Stimulated activated CD4-positive, alpha-beta T cell treated with anti-CD3 and anti-CD28 coated beads, TNF-alpha, amount 100 ng/mL, for 1 hour (primary cell): ENCODE measurements around the gene SYNE4.
"Not testable (repeated sequence)": the region's sequence is repeated elsewhere in the genome, so short reads cannot be mapped to it uniquely, and the experiment has no call there.

Experiments used
- DNase-seq, 3 donors: peaks; one replicate each; pipeline ENCODE4 v3.0.0-alpha.2; 2020; ENCODE audit warnings: low read depth in 3 of 3, low spot score in 1 of 3

Gene SYNE4

DNA sequence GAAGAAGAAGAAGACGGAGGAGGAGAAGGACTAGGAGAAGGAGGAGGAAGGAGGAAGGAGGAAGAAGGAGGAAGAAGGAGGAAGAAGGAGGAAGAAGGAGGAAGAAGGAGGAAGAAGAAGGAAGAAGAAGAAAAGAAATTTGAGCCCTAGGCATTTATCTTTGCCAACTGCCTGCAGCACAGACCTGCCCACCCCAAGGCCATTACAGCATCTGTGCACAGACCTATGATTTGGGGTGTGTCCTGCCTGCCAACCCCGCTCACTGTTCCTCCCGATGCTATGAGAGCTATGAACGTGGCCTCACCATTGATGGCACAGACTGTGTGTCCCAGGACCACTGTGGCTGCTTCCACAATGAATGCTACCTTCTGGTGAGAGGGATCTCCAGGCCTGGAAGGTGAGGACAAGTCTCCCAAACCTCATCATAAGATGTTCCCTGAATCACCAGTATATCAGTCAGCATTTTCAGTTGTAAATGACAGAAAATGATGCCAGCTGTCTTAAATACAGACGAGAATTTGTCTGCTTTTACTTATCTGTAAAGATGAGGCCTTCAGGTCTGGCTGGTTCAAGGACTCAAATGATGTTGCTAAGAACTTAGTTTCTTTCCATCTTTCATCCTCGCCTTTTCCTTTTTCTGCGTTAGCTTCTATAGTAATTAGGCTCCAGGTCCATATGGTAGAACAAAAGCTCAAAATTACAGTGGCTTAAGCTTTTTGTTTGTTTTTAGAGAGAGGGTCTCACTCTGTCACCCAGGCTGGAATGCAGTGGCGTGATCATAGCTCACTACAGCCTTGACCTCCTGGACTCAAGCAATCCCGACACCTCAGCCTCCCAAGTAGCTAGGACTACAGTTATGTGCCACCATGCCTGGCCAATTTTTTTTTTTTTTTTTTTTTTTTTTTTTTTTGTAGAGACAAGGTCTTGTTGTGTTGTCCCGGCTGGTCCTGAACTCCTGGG, 17.6 kb downstream of the SYNE4 start:
- DNase-seq: no peak

DNA sequence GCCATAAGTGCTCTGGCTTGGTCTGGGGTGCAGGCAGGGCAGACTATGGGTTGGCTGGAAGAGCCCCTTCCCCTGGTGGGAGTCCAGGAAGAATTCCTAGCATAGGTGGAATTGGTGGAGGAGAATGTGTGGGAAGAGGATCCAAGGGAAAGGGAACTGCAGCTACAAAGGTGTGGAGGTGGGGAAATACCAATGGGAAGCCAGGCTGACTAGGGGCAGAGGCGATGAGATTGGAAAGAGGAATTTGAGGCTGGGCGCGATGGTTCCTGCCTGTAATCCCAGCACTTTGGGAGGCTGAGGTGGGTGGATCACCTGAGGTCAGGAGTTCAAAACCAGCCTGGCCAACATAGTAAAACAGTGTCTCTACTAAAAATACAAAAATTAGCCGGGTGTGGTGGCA, 18.5 kb downstream of the SYNE4 start:
- DNase-seq: no peak

DNA sequence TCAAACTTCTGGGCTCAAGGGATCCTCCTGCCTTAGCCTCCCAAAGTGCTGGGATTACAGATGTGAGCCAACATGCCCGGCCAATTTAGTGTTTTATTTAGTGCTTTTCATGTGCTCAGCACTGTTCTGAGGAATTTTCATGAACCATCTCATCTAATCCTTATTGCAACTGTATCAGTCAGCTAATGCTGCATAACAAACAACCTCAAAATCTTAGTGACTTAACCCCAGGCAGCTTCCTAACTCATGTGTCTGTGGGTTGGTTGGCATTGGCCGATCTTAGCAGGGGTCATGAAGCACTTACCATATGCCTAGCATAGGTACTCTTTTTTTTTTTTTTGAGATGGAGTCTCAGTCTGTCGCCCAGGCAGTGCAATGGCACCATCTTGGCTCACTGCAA, 19.8 kb downstream of the SYNE4 start:
- no peak for DNase-seq

DNA sequence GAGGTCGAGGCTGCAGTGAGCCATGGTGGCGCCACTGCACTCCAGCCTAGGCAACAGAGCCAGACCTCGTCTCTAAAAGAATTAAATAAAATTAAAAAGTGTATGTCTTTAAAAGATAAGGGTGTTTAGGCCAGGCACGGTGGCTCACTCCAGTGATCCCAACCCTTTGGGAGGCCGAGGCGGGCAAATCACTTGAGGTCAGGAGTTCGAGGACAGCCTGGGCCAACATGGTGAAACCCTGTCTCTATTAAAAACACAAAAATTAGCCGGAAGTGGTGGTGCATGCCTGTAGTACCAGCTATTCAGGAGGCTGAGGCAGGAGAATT, 21.1 kb downstream of the SYNE4 start:
- no peak for DNase-seq

DNA sequence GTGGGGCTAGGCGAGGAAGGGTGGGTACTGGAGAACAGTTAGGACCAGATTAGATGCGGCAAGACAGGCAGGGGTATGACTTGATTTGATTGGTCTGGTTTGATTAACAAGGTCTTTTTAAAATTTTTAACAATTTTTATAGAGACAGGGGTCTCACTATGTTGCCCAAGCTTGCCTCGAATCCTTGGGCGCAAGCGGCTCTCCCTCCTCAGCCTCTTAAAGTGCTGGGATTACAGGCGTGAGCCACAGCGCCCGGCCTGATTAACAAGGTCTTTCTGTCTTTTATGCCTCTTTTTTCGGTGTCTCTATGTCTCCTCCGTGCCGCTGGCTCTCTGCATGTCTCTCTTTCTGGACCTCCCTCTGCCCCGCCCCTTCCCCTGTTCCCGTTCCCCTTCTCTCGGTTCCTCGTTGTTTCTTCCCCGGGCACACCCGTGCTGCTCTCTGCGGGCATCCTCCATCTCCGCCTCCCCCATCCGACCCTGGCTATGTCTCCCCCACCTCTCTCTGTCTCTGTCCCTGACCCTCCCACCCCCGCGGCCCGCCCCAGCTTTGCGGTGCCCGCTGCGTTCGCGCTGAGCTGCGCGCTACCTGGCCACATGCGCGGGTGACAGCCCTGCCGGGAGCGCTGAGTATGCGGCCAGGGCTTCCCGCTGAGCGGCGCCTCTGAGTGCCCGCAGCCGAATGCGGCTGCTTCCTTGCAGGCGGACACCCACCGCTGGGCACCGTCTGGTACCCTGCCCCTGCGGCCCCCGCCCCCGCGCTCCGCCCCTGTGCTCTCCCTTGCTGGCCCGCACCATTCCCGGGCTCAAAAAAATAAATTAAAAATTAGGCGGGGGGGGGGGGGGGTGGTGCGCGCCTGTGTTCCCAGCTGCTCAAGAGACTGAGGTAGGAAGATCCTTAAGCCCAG, 21.7 kb downstream of the SYNE4 start:
- no peak for DNase-seq

DNA sequence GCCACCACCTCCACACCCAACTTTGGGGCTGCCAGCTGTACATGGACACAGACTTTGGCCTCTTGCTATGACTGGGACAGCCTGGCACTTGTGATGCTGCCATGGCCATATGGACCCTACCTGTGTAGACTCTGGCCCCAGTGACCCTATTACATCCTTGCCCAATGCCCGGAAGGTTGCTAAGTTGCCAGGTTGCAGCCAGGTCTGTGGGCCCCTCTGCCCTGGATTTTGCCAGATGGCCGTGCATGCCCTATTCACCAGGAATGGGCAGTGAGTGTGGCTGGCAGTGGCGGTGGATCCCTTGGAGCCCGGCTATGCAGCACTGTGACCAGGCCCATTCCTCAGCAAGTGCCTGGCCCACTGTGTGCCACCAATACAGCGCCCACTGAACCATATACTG, 22.5 kb downstream of the SYNE4 start:
- no peak for DNase-seq

DNA sequence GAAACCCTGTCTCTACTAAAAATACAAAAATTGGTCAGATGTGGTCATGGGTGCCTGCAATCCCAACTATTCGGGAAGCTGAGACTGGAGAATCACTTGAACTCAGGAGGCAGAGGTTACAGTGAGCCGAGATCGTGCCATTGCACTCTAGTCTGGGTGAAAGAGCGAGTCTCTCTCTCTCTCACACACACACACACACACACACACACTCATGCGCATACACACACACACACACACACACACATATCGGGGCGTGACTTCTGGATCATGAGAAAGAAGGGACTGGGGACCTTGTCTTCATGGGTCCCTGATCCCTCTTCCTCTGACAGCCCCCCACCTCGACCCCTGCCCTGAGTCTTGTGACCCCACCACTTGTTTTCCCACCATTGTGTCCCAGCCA, 25.4 kb downstream of the SYNE4 start:
- no peak for DNase-seq

DNA sequence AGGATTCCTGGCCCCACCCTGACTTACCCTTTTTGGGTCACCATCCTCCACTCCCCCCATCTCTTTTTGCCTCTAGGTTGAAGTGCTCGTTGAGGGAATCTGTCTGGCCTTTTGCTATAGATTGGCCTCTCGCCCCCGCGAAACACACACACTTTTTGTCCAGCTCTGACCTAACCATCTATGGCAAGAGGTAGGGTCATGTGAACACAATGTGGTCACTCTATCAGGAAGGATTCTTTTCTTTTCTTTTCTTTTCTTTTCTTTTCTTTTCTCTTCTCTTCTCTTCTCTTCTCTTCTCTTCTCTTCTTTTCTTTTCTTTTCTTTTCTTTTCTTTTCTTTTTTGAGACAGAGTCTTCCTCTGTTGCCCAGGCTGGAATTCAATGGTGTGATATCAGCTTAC, 27.6 kb downstream of the SYNE4 start:
- DNase-seq: not testable (repeated sequence)

DNA sequence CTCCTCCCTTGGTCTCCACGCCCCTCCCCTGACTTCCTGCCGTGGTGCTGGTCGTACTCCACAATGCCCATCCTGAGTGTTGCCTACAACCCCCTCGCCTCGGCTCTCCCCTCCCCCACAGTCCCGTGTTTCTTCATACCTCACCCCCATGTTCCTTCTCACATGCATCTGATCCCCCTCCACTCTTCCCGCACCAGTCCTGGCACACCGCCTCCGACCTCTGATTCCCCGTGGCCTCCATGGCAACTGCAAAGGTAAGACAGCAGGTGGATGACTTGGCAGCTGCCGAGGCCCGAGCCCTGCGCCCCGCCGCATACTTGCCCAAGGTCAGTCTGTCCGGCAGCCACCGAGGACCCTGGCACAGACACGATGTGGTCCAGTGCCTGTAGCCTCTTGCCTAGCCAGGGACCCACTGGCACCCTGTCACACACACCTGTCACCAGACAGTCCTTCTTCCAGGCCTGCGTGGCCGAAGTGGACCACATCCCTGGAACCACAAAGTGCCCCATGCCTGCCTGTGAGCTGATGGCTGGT, 29.7 kb downstream of the SYNE4 start:
- DNase-seq: no peak

DNA sequence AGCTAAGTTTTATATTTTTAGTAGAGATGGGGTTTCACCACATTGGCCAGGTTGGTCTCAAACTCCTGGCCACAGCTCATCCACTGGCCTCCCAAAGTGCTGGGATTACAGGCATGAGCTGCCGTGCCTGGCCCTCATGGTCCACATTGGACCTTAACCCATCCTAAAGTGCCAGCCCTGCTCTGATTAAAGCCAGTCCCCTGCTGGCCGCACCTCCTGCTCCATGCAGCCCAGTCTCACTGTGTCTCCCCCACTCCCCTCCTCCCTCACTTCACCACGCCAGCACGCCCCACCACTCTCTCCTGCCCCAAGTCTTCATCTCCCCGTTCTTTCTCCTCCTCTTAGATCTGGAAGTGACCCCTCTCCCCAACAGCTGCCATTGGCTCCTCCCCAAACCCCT, 30.3 kb downstream of the SYNE4 start:
- DNase-seq: no peak

DNA sequence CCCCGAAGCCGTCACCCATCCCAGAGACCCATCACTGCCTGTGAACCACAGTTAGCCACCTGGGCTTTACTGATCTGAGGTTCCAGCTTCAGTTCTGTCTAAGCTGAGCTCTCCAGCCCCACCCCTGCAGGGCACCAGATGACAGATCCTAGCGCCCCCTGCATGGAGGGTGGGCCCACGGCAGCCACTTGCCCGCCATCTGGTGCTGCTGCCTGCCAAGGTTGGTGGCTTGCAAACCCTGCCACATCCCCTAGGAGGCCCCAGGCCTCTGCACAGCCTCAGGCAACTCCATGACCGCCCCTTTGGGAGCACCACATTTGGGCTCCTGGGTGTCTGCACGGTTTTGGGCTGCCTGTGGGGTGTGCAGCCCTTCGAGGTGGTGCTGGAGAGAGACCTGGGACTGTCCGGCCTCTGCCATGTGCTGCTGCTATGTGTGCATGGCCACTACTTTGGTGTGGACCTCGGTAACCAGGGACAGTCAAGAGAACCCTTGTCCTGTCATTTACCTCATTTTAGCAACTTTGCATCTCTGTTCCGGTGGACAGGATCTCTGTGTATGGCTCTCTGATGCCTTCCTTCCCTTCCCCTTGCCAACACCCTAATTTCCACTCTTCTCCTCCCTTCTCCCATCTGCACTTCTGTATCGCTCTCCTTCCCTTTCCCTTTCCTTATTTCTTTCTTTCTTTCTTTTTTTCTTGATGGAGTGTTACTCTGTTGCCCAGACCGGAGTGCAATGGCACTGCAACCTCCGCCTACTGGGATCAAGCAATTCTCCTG, 31.0 kb downstream of the SYNE4 start:
- no peak for DNase-seq

DNA sequence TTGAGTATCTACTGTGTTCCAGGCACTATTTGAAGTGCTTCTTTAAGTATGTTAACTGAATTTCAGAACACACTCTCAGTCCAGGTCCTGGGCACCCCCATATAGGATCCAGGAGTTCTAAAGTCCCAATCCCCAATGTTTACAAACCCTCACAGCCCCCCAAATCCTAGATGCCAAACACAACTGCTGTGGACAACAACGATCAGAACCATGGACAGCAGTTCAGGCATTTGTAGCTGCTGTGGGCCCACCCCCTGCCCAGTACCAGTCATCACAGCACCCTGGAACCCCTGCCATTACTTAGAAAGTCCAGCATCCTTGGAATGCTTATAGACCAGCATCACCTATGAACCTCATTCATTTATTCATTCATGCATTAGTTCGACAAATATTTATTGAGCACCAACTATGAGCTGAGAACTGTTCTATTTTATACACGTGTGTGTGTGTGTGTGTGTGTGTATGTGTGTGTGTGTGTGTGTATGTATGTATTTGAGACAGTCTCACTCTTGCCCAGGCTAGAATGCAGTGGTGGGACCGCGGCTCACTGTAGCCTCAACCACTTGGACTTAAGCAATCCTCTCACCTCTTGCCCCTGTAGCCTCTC, 32.9 kb downstream of the SYNE4 start:
- no peak for DNase-seq

DNA sequence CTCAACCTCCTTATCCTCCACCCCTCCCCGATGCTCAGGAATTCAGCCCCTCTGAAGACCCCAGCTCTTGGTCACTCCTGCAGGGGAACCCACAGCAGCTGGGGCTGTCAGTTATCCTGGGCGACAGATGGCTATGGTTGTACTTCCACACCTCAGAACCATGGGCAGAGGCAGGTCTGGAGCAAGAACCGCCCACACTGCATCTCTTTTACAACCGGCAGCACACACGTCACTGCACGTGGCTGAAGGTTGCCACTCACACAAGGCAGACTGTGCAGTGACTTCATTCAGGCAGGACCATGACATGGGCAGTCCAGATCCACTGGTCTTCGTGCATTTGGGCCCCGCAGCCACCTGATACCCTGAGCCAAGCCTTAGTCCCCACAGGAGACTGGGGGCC, 35.1 kb downstream of the SYNE4 start:
- no peak for DNase-seq

DNA sequence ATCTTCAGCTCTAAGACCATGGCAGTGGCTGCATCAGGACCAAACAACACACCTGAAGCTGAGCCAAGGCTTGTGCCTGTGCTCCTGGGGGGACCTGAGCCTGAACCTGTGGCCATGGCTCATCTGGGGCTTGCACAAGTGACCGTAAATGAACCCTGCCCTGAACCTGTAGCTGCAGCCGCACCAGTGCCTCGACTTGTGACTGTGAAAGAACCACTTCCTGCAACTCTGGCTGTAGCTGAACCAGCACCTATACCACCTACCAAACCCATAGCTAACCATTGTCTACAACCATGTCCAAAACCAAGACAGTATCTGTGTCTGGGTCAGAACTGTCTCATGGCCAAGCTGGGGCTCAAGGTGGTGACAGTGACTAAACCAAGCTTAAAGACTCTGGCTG, 41.8 kb downstream of the SYNE4 start:
- DNase-seq: no peak

DNA sequence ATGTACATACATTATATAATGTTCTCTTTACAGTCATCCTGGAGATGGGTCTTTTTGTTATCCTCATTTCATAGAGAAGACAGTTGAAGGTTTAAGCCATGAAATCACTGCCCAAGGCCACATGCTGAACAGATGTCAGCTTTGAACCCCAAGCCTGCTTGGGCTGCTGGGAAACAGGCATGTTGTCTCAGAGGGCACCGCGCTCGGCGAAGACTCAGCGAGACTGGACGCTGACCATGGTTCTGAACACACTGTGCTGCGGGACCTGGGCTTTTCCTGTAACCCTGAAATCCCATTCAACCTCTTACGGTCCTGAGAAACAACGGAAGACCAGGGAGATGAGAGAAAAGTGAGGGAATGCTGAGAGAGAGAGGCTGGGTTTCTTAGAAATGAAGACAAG, 45.1 kb downstream of the SYNE4 start:
- DNase-seq: no peak

DNA sequence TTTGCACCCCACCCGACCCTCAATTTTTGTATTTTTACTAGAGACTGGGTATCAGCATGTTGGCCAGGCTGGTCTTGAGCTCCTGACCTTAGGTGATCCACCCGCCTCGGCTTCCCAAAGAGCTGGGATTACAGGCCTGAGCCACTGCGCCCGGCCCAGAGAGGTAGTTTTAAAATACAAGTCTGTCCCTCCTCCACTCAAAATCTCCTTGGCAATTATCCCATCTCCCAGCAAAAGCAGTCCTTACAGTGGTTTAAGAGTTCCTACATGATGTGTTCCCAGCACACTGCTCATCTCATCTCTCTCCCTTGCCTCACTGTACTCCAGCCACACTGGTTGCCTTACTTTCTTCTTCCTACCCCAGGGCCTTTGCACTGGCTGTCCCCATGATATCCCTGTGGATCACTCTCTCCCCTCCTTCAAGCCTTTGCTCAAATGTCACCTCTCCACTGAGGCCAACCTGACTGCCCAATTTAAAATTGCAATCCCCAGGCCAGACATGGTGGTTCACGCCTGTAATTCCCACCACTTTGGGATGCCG, 48.1 kb downstream of the SYNE4 start:
- no peak for DNase-seq

DNA sequence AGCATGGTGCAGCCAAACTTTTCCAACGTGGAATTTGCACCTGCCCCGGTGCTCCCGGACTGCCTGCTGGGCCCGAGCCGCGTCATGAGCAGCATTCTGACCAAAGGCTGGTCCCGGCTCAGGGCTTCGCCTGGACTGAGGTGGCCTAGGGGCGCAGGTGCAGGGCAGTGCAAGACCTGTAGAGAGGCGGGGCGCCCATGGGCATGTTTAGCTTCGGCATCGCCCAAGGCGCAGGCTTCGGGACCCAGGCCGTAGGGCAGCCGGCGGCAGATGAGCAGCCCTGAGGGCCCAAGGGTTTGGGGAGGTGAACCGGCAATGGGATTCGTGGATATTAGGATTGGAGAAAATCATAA, 48.7 kb downstream of the SYNE4 start:
- DNase-seq: no peak

DNA sequence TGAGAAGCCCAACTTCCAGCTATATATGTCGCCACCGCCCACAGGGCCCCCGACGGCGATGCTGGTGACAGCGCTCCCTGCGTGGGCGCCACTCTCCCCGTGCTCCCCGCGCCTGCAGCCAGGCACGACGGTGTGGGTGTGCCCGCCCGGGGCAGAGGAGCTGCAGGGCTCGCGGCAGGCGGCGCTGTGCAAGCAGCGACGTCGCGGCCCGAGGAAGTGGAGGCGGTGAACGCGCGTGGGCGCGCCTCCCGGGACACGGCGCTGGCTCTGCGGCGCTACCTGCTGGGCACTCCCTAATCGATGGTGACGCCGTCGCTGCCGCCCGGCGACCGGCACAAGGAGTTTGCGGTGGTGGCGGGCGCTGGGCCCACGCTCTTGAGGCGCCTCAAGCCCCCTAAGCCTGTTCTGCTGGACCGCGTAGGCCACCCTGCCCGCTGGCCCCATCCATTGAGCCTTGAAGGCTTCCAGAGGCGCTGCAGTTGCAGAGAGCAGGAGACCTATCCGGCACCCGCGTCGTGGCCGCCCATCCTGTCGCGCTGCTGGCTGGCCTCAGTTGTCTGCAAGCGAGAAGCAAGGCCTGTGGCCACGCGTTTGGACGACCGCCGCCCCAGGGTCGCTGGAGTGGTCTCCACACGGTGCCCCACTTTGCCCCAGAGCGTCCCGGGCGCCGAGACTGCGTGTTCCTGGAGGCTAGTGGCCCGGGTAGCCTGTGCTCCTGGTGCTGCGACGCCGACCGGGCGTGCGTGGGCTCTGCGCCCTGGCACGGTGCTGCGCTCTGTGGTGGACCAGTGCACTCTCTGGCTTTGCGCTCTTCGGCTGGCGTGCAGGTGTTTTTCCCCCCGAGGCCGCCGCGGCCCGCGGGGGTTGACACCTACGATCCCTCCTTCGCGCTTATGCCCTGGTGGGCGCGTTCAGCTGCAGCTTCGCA, 49.3 kb downstream of the SYNE4 start:
- DNase-seq: peak; percentile 64 to 77 (median 68)

DNA sequence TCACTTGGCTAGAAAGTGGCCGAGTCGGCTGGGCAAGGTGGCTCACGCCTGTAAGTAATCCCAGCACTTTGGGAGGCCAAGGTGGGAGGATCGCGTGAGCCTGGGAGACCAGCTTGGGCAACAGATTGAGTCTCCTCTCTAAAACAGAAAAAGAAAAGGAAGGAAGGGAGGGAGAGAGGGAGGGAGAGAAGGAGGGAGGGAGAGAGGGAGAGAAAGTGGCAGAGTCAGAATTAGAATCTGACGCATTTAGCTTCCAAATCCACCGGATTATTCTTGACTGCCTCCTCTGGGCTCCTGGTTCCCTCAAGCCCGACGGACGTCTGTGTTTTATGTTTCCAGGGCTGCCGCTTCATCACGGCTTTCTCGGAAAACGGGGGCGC, 50.0 kb downstream of the SYNE4 start:
- no peak for DNase-seq

DNA sequence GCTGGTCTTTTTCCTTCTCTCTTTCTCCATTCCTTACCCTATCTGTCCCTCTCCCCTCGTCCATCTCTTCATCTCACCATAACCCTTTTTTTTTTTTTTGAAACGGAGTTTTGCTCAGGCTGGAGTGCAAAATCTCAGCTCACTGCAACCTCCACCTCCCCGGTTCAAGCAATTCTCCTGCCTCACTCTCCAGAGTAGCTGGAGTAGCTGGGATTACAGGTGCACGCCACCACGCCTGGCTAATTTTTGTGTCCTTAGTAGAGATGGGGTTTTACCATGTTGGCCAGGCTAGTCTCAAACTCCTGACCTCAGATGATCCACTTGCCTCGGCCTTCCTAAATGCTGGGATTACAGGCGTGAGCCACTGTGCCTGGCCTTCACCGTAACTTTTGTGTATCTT, 51.2 kb downstream of the SYNE4 start:
- DNase-seq: not testable (repeated sequence)
